ENCODE results near the gene ATAD3C.
"Not testable (repeated sequence)": the region's sequence is repeated elsewhere in the genome, so short reads cannot be mapped to it uniquely, and the experiment has no call there.

ATAD3C gene

GRCh38 chr1:1449099-1449739 is at the start of gene ATAD3C:
Gene ATAD3C, plus strand, starts transcription at chr1:1449689. Its CDS starts 995 bp downstream, at chr1:1450684.
- in situ Hi-C loops (cut with MboI; ENCODE audit: low sequenced_read_pairs) = no loop called here

GRCh38 chr1:1399872-1400575 is 49.5 kb upstream of the ATAD3C start:
- in situ Hi-C loops (cut with MboI; ENCODE audit: low sequenced_read_pairs) = no loop called here

- in situ Hi-C loops (cut with MboI; ENCODE audit: low sequenced_read_pairs) = no loop called here
Observed at GRCh38 chr1:1400576-1401456, 48.7 kb upstream of the ATAD3C start.

GRCh38 chr1:1401457-1402010 is 48.0 kb upstream of the ATAD3C start:
- in situ Hi-C loops (cut with MboI; ENCODE audit: low sequenced_read_pairs) = no loop called here

GRCh38 chr1:1402072-1402900 is 47.2 kb upstream of the ATAD3C start:
- in situ Hi-C loops (cut with MboI; ENCODE audit: low sequenced_read_pairs) = no loop called here

GRCh38 chr1:1402901-1403392 is 46.5 kb upstream of the ATAD3C start:
- in situ Hi-C loops (cut with MboI; ENCODE audit: low sequenced_read_pairs) = not testable (repeated sequence)

GRCh38 chr1:1403653-1404052 is 45.8 kb upstream of the ATAD3C start:
- in situ Hi-C loops (cut with MboI; ENCODE audit: low sequenced_read_pairs) = no loop called here

- in situ Hi-C loops (cut with MboI; ENCODE audit: low sequenced_read_pairs) = no loop called here
Observed at GRCh38 chr1:1406101-1406820, 43.2 kb upstream of the ATAD3C start.

- in situ Hi-C loops (cut with MboI; ENCODE audit: low sequenced_read_pairs) = no loop called here
Observed at GRCh38 chr1:1406821-1407635, 42.5 kb upstream of the ATAD3C start, which contains the start of gene MRPL20. Gene MRPL20, minus strand, starts transcription at chr1:1407293. Its CDS starts 76 bp downstream, at chr1:1407217.

- in situ Hi-C loops (cut with MboI; ENCODE audit: low sequenced_read_pairs) = no loop called here
Observed at GRCh38 chr1:1407636-1408318, 41.7 kb upstream of the ATAD3C start.

- in situ Hi-C loops (cut with MboI; ENCODE audit: low sequenced_read_pairs) = not testable (repeated sequence)
Observed at GRCh38 chr1:1410238-1410637, 39.3 kb upstream of the ATAD3C start.

- in situ Hi-C loops (cut with MboI; ENCODE audit: low sequenced_read_pairs) = no loop called here
Observed at GRCh38 chr1:1411626-1412025, 37.9 kb upstream of the ATAD3C start.

GRCh38 chr1:1412311-1412902 is 37.1 kb upstream of the ATAD3C start:
- in situ Hi-C loops (cut with MboI; ENCODE audit: low sequenced_read_pairs) = not testable (repeated sequence)

GRCh38 chr1:1415751-1416150 is 33.7 kb upstream of the ATAD3C start:
- in situ Hi-C loops (cut with MboI; ENCODE audit: low sequenced_read_pairs) = no loop called here

GRCh38 chr1:1417396-1417795 is 32.1 kb upstream of the ATAD3C start:
- in situ Hi-C loops (cut with MboI; ENCODE audit: low sequenced_read_pairs) = not testable (repeated sequence)

GRCh38 chr1:1417825-1418463 is 31.5 kb upstream of the ATAD3C start:
- in situ Hi-C loops (cut with MboI; ENCODE audit: low sequenced_read_pairs) = not testable (repeated sequence)
